Ascending aorta (tissue), 2 donors: Measurements from ENCODE around the gene EPHA8. TPM values are rescaled to one million over a fixed set of nuclear protein-coding genes. Genes with fewer than 3 reads are reported as not detected.

Experiments
- DNase-seq, 2 donors: peaks; one replicate each; pipeline ENCODE4 v3.0.0-alpha.2; 2019; ENCODE audit warnings: low spot score in 2 of 2
- H3K27ac ChIP-seq, 2 donors: fragments of 200-600 bp; sonication (generic); one replicate each; pipeline ENCODE4 v1.5.1; 2016 to 2017; ENCODE audit warnings: mild to moderate bottlenecking in 1 of 2
- H3K27me3 ChIP-seq: fragments of 200-600 bp; sonication (generic); one replicate; pipeline ENCODE4 v1.5.1; 2017
- H3K36me3 ChIP-seq, 2 donors: fragments of 200-600 bp; sonication (generic); one replicate each; pipeline ENCODE4 v1.5.1; 2016
- H3K4me1 ChIP-seq, 2 donors: fragments of 200-600 bp; sonication (generic); one replicate each; pipeline ENCODE4 v1.5.1; 2016 to 2017; ENCODE audit warnings: mild to moderate bottlenecking in 1 of 2
- H3K4me3 ChIP-seq, 2 donors: fragments of 200-600 bp; sonication (generic); one replicate each; pipeline ENCODE4 v1.5.1; 2016 to 2017; ENCODE audit warnings: mild to moderate bottlenecking in 1 of 2
- H3K9me3 ChIP-seq, 2 donors: fragments of 200-600 bp; sonication (generic); one replicate each; pipeline ENCODE4 v1.5.1; 2016
- CTCF ChIP-seq, 3 experiments: fragments of 200-600 bp in 2 of 3; fragments of 450-650 bp in 1 of 3; sonication (generic) in 2 of 3; IDR thresholded peaks; one replicate each; pipeline ENCODE4 v1.5.1; 2016 to 2019; ENCODE audit warnings: antibody characterized with exemption in 3 of 3, mild to moderate bottlenecking in 1 of 3, moderate library complexity in 1 of 3
- intact Hi-C: fragments of 100-400 bp; cut with DNase I; formaldehyde crosslinking; loops from one replicate; pipeline ENCODE4 v1.15.1; 2023
- total RNA-seq: library from RNA; depleted of rRNA; stranded (reverse); fragments of >200 nt; gene quantifications from one replicate; pipeline ENCODE4 v1.1.0, GENCODE V29; 2016

Gene EPHA8
- total RNA-seq, 1 donor from 2014 or later: not detected

- Histone ChIP-seq H3K27me3 (no peaks in the 10 kb centered on the region), H3K4me1 (peaks cover 0 to 5% of the 10 kb centered on the region in 2 donors), H3K36me3 (no peaks in the 10 kb centered on the region), H3K9me3 (no peaks in the 10 kb centered on the region), H3K4me3 (no peak overlapping the region), H3K27ac (no peak overlapping the region)
- no peak for TF ChIP-seq CTCF (IDR thresholded peaks at IDR 0.05)
- no peak for DNase-seq
- intact Hi-C loops: no loop called here
These were observed 26.8 kb upstream of the EPHA8 start for GRCh38 chr1:22536506-22536905.

GRCh38 chr1:22537441-22538139 lies 25.7 kb upstream of the EPHA8 start:
- intact Hi-C loops: no loop called here
- Histone ChIP-seq H3K9me3 (no peaks in the 10 kb centered on the region), H3K4me1 (no peaks in the 10 kb centered on the region), H3K36me3 (no peaks in the 10 kb centered on the region), H3K4me3 (no peak overlapping the region), H3K27me3 (no peaks in the 10 kb centered on the region), H3K27ac (no peak overlapping the region)
- TF ChIP-seq CTCF (IDR thresholded peaks at IDR 0.05): no peak
- no peak for DNase-seq

- no peaks in the 10 kb centered on the region for H3K36me3 ChIP-seq
- no peak overlapping the region for H3K27ac ChIP-seq
- no peaks in the 10 kb centered on the region for H3K9me3 ChIP-seq
- H3K4me1 ChIP-seq: no peaks in the 10 kb centered on the region
- H3K27me3 ChIP-seq: no peaks in the 10 kb centered on the region
- DNase-seq: no peak
- no peak for TF ChIP-seq CTCF (IDR thresholded peaks at IDR 0.05)
- intact Hi-C loops: no loop called here
- H3K4me3 ChIP-seq: no peak overlapping the region
These were observed 23.7 kb upstream of the EPHA8 start for GRCh38 chr1:22539510-22540118.

GRCh38 chr1:22540337-22540736 lies 23.0 kb upstream of the EPHA8 start:
- Histone ChIP-seq H3K4me3 (no peak overlapping the region), H3K4me1 (no peaks in the 10 kb centered on the region), H3K9me3 (no peaks in the 10 kb centered on the region), H3K36me3 (no peaks in the 10 kb centered on the region), H3K27ac (no peak overlapping the region), H3K27me3 (no peaks in the 10 kb centered on the region)
- no peak for TF ChIP-seq CTCF (IDR thresholded peaks at IDR 0.05)
- intact Hi-C loops: no loop called here
- no peak for DNase-seq

GRCh38 chr1:22542886-22543285 lies 20.4 kb upstream of the EPHA8 start:
- H3K36me3 ChIP-seq: no peaks in the 10 kb centered on the region

More at GRCh38 chr1:22542886-22543285, 20.4 kb upstream of the EPHA8 start:
- H3K9me3 ChIP-seq: no peaks in the 10 kb centered on the region
- no peaks in the 10 kb centered on the region for H3K27me3 ChIP-seq
- no peak for TF ChIP-seq CTCF (IDR thresholded peaks at IDR 0.05)
- no peak for DNase-seq
- no peak overlapping the region for H3K4me3 ChIP-seq
- H3K4me1 ChIP-seq: no peaks in the 10 kb centered on the region
- no peak overlapping the region for H3K27ac ChIP-seq
- intact Hi-C loops: no loop called here
